ENCODE data around the gene RPUSD4. TPM values are rescaled to one million over a fixed set of nuclear protein-coding genes. Genes with fewer than 3 reads are reported as not detected.

RPUSD4 gene
- total RNA-seq, 1 experiment from 2014 or later = 40.1 TPM

DNA sequence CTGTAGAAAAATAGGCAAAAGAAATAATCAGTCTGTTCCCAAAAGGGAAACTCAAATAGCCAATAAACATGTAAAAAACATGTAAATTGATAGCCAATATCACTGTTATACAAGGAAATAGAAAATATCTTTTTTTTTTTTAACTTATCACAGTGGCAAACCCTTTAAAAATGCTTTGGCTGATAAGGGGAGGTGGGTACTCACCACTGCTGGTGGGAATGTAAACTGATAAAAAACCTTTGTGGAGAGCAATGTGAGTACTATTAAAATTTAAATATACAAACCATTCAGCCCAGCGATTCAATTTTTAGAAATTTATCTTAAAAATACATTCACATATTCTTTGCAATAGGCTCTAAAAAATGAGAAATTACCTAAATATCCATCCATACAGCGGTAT is 3.6 kb downstream of the RPUSD4 start:
- ATAC-seq = no peak
- RAD21 ChIA-PET (ENCODE audit: low non-redundant PET in 1 of 2, low total read pairs in 2 of 2, uncharacterized antibody in 2 of 2, unreplicated experiment in 2 of 2) = no interaction called here
- Histone ChIP-seq H3K4me3 (replicated peaks in 1 of 2; ENCODE audit: low read depth in 1 of 2, low read length in 2 of 2) (no peak overlapping the region), H3K36me3 (ENCODE audit: control insufficient read depth in 1 of 2, insufficient read depth in 2 of 2, low read length in 2 of 2) (peaks cover 33 to 34% of the 10 kb centered on the region in 2 experiments; a peak in 3 of 4 replicates), H3K4me1 (ENCODE audit: control insufficient read depth in 1 of 2, insufficient read depth in 2 of 2, low read length in 2 of 2) (peaks cover 4 to 13% of the 10 kb centered on the region in 2 experiments; a peak in 3 of 4 replicates), H3K9me2 (ENCODE audit: insufficient read depth) (no peaks in the 10 kb centered on the region), H3K9me3 (ENCODE audit: control insufficient read depth in 1 of 2, insufficient read depth in 1 of 2, low read depth in 1 of 2, low read length in 2 of 2) (no peaks in the 10 kb centered on the region), H3K27me3 (ENCODE audit: insufficient read depth, low read length) (no peaks in the 10 kb centered on the region), H3K79me2 (ENCODE audit: insufficient read depth, low read length) (peaks cover 40% of the 10 kb centered on the region), H3K4me2 (ENCODE audit: low read length) (no peak overlapping the region), H2AFZ (ENCODE audit: low read depth, low read length, poor library complexity, severe bottlenecking) (no peak overlapping the region), H4K20me1 (ENCODE audit: insufficient read depth) (no peaks in the 10 kb centered on the region), H3K27ac (ENCODE audit: low read depth, low read length) (no peak overlapping the region), H3K9ac (ENCODE audit: low read length) (no peak overlapping the region)
- intact Hi-C loops (cut with micrococcal nuclease) = no loop called here
- no peak for DNase-seq (ENCODE audit: low read depth, low spot score)
- BruUV-seq (replicated peaks) = no TSS peak
- TF ChIP-seq, protein P1, sequence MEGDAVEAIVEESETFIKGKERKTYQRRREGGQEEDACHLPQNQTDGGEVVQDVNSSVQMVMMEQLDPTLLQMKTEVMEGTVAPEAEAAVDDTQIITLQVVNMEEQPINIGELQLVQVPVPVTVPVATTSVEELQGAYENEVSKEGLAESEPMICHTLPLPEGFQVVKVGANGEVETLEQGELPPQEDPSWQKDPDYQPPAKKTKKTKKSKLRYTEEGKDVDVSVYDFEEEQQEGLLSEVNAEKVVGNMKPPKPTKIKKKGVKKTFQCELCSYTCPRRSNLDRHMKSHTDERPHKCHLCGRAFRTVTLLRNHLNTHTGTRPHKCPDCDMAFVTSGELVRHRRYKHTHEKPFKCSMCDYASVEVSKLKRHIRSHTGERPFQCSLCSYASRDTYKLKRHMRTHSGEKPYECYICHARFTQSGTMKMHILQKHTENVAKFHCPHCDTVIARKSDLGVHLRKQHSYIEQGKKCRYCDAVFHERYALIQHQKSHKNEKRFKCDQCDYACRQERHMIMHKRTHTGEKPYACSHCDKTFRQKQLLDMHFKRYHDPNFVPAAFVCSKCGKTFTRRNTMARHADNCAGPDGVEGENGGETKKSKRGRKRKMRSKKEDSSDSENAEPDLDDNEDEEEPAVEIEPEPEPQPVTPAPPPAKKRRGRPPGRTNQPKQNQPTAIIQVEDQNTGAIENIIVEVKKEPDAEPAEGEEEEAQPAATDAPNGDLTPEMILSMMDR (IDR thresholded peaks at IDR 0.05 in 2 of 3, conservative IDR thresholded peaks at IDR 0.05 in 1 of 3; ENCODE audit: borderline replicate concordance in 1 of 3, insufficient read depth in 1 of 3, low read depth in 2 of 3, low read length in 2 of 3) = no peak
- TF ChIP-seq ZNF274 (IDR thresholded peaks at IDR 0.05; ENCODE audit: low read depth, low read length) = no peak
- no peak for TF ChIP-seq CEBPB (IDR thresholded peaks at IDR 0.05; ENCODE audit: low read depth)
- no peak for TF ChIP-seq FOSL1 (IDR thresholded peaks at IDR 0.05; ENCODE audit: low read depth)
- no peak for TF ChIP-seq SIN3A (IDR thresholded peaks at IDR 0.05; ENCODE audit: low read depth)
- no peak for TF ChIP-seq POLR2AphosphoS5 (IDR thresholded peaks at IDR 0.05; ENCODE audit: low read depth, low read length)
- TF ChIP-seq EGR1 (IDR thresholded peaks at IDR 0.05; ENCODE audit: low read depth) = no peak
- POLR2A ChIA-PET = no interaction called here
- CTCF ChIA-PET = no interaction called here

DNA sequence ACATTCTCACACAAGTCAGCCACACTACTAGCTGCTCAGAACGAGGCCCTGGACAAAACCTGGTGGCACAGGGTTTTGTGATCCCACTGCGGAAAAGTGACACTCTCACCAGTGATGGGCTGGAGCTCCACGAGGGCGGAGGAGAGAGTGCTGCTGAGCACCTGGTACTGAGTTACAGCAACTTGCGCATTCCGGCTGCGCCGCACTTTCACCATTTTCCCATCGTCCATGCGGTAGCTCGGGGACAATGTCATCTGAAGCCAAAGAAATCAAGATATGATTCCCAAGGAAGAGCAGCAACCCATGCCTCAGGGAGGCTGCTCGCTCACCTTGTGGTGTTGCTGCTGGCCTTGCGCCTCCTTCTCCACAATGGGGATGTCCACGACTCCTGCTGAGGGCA is 6.1 kb downstream of the RPUSD4 start:
- no peak for ATAC-seq
- ChIA-PET RAD21 (ENCODE audit: low non-redundant PET in 1 of 2, low total read pairs in 2 of 2, uncharacterized antibody in 2 of 2, unreplicated experiment in 2 of 2) (no interaction called here), POLR2A (no interaction called here), CTCF (no interaction called here)
- H2AFZ ChIP-seq (ENCODE audit: low read depth, low read length, poor library complexity, severe bottlenecking) = no peak overlapping the region
- no peaks in the 10 kb centered on the region for H3K9me2 ChIP-seq (ENCODE audit: insufficient read depth)
- H3K36me3 ChIP-seq (ENCODE audit: control insufficient read depth in 1 of 2, insufficient read depth in 2 of 2, low read length in 2 of 2) = peaks cover 52% of the 10 kb centered on the region in 2 experiments; a peak in 3 of 4 replicates
- no TSS peak for BruUV-seq (replicated peaks)
- H3K27ac ChIP-seq (ENCODE audit: low read depth, low read length) = no peak overlapping the region
- TF ChIP-seq EZH2 (IDR thresholded peaks at IDR 0.05) = no peak
- TF ChIP-seq POLR2A (IDR thresholded peaks at IDR 0.05; ENCODE audit: borderline replicate concordance, extremely low read depth, insufficient read depth, insufficient read length) = no peak
- no peak for TF ChIP-seq EGR1 (IDR thresholded peaks at IDR 0.05; ENCODE audit: low read depth)
- TF ChIP-seq ZNF274 (IDR thresholded peaks at IDR 0.05; ENCODE audit: low read depth, low read length) = no peak
- TF ChIP-seq EZH2phosphoT487 (IDR thresholded peaks at IDR 0.05; ENCODE audit: borderline replicate concordance) = no peak
- TF ChIP-seq ELF1 (IDR thresholded peaks at IDR 0.05; ENCODE audit: borderline replicate concordance, low read depth) = no peak
- TF ChIP-seq CEBPB (IDR thresholded peaks at IDR 0.05; ENCODE audit: low read depth) = no peak
- TF ChIP-seq FOSL1 (IDR thresholded peaks at IDR 0.05; ENCODE audit: low read depth) = no peak
- no peak for TF ChIP-seq SP1 (IDR thresholded peaks at IDR 0.05; ENCODE audit: low read depth)
- TF ChIP-seq, protein P2, sequence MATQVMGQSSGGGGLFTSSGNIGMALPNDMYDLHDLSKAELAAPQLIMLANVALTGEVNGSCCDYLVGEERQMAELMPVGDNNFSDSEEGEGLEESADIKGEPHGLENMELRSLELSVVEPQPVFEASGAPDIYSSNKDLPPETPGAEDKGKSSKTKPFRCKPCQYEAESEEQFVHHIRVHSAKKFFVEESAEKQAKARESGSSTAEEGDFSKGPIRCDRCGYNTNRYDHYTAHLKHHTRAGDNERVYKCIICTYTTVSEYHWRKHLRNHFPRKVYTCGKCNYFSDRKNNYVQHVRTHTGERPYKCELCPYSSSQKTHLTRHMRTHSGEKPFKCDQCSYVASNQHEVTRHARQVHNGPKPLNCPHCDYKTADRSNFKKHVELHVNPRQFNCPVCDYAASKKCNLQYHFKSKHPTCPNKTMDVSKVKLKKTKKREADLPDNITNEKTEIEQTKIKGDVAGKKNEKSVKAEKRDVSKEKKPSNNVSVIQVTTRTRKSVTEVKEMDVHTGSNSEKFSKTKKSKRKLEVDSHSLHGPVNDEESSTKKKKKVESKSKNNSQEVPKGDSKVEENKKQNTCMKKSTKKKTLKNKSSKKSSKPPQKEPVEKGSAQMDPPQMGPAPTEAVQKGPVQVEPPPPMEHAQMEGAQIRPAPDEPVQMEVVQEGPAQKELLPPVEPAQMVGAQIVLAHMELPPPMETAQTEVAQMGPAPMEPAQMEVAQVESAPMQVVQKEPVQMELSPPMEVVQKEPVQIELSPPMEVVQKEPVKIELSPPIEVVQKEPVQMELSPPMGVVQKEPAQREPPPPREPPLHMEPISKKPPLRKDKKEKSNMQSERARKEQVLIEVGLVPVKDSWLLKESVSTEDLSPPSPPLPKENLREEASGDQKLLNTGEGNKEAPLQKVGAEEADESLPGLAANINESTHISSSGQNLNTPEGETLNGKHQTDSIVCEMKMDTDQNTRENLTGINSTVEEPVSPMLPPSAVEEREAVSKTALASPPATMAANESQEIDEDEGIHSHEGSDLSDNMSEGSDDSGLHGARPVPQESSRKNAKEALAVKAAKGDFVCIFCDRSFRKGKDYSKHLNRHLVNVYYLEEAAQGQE (IDR thresholded peaks at IDR 0.05; ENCODE audit: low read depth) = no peak
- no peak for TF ChIP-seq POLR2AphosphoS5 (IDR thresholded peaks at IDR 0.05; ENCODE audit: low read depth, low read length)
- H3K4me2 ChIP-seq (ENCODE audit: low read length) = no peak overlapping the region
- H3K4me1 ChIP-seq (ENCODE audit: control insufficient read depth in 1 of 2, insufficient read depth in 2 of 2, low read length in 2 of 2) = peaks cover 2 to 3% of the 10 kb centered on the region in 2 experiments; a peak in 3 of 4 replicates
- no peak overlapping the region for H3K9ac ChIP-seq (ENCODE audit: low read length)
- no peak overlapping the region for H3K4me3 ChIP-seq (replicated peaks in 1 of 2; ENCODE audit: low read depth in 1 of 2, low read length in 2 of 2)
- no peaks in the 10 kb centered on the region for H3K27me3 ChIP-seq (ENCODE audit: insufficient read depth, low read length)
- H3K9me3 ChIP-seq (ENCODE audit: control insufficient read depth in 1 of 2, insufficient read depth in 1 of 2, low read depth in 1 of 2, low read length in 2 of 2) = no peaks in the 10 kb centered on the region
- H3K79me2 ChIP-seq (ENCODE audit: insufficient read depth, low read length) = peaks cover 24% of the 10 kb centered on the region
- no peaks in the 10 kb centered on the region for H4K20me1 ChIP-seq (ENCODE audit: insufficient read depth)
- intact Hi-C loops (cut with micrococcal nuclease) = no loop called here
- DNase-seq (ENCODE audit: low read depth, low spot score) = no peak

All from HCT116 (cell line).